NCI-H1417 treated with DMSO at 0.1 percent for 48 hours (cell line): Measurements from ENCODE around the gene PYCR2.

Experiments used
- DNase-seq: peaks from one replicate; lab custom pipeline; 2025; lab: John Stamatoyannopoulos, UW

The PYCR2 gene

GRCh38 chr1:225919906-225920305 lies 4.1 kb downstream of the PYCR2 start:
- DNase-seq = no peak

- DNase-seq = no peak
Observed at GRCh38 chr1:225918280-225918679, 5.8 kb downstream of the PYCR2 start.

GRCh38 chr1:225917536-225917935 lies 6.5 kb downstream of the PYCR2 start:
- no peak for DNase-seq

GRCh38 chr1:225917101-225917500 lies 6.9 kb downstream of the PYCR2 start:
- no peak for DNase-seq

- DNase-seq = no peak
Observed at GRCh38 chr1:225915538-225915991, 8.5 kb downstream of the PYCR2 start.

GRCh38 chr1:225914947-225915346 lies 9.1 kb downstream of the PYCR2 start:
- DNase-seq = no peak

GRCh38 chr1:225914391-225914790 lies 9.7 kb downstream of the PYCR2 start:
- DNase-seq = no peak

GRCh38 chr1:225911191-225912130 lies 12.6 kb downstream of the PYCR2 start:
- DNase-seq = no peak

GRCh38 chr1:225909477-225909876 lies 14.6 kb downstream of the PYCR2 start:
- no peak for DNase-seq

- peak; percentile 82 for DNase-seq
Observed at GRCh38 chr1:225908773-225909172, 15.3 kb downstream of the PYCR2 start.

GRCh38 chr1:225908013-225908640 lies 15.9 kb downstream of the PYCR2 start:
- DNase-seq = no peak

GRCh38 chr1:225907341-225907740 lies 16.7 kb downstream of the PYCR2 start:
- DNase-seq = no peak

GRCh38 chr1:225906467-225906866 lies 17.6 kb downstream of the PYCR2 start:
- DNase-seq = no peak

GRCh38 chr1:225903623-225904022 lies 20.4 kb downstream of the PYCR2 start:
- no peak for DNase-seq

- DNase-seq = no peak
Observed at GRCh38 chr1:225899044-225899925, 24.8 kb downstream of the PYCR2 start.

GRCh38 chr1:225897595-225898514 lies 26.2 kb downstream of the PYCR2 start:
- no peak for DNase-seq

GRCh38 chr1:225896937-225897549 lies 27.0 kb downstream of the PYCR2 start:
- no peak for DNase-seq

GRCh38 chr1:225896494-225896893 lies 27.6 kb downstream of the PYCR2 start:
- no peak for DNase-seq

GRCh38 chr1:225892307-225892706 lies 31.7 kb downstream of the PYCR2 start:
- no peak for DNase-seq

- DNase-seq = no peak
Observed at GRCh38 chr1:225891229-225891972, 32.6 kb downstream of the PYCR2 start.
